ENCODE data around the gene GCA.

GRCh38 chr2:162372818-162373217, 28.9 kb downstream of the GCA start:
- TF ChIP-seq CTCF (IDR thresholded peaks at IDR 0.05), result no peak
- TF ChIP-seq NPAS2 (CRISPR knock-in tag; IDR thresholded peaks at IDR 0.05; ENCODE audit: borderline replicate concordance), result no peak
- no peak for TF ChIP-seq SMC3 (IDR thresholded peaks at IDR 0.05)
- TF ChIP-seq POLR2A (IDR thresholded peaks at IDR 0.05; ENCODE audit: low read length), result no peak
